Renal cortex interstitium (tissue), 11 donors: Measurements from ENCODE around the gene ZNF521. TPM values are rescaled to one million over a fixed set of nuclear protein-coding genes. Genes with fewer than 3 reads are reported as not detected.
A peak's percentile ranks its signal among the peaks of the same experiment; 100 is the strongest.

Experiments
- DNase-seq, 11 donors: peaks; one replicate each; pipeline ENCODE4 v3.0.0-alpha.2; 2013; ENCODE audit warnings: low read depth in 9 of 11, low spot score in 4 of 11; ENCODE audit errors: extremely low read depth in 1 of 11
- polyA plus RNA-seq, 3 donors: library from polyadenylated mRNA; unstranded; fragments of 120-200 nt; gene quantifications; one replicate each; pipeline ENCODE4 v1.2.1, GENCODE V29; 2013; ENCODE audit not compliant: insufficient read length in 3 of 3

ZNF521 gene
- polyA plus RNA-seq, 3 donors: 35.1 to 44.2 (median 39.0) TPM

DNA sequence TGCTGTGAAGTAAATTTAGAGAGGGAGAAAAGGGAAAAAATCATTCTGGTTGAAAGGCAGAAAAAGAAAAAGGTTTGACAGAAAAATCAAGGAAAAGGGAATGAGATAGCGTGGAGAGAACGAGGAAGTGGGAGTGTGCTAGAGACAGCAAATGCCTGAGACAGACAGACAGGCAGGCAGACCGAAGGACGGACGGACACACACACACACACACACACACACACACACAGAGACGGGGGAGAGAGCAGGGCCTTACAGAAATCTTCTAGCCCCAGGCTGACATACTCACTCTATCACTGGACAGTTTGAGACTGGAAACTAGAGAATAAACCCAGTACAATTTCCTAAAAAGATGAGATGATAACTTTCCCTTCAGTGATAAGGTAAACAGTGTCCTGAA lies 238.4 kb downstream of the ZNF521 start:
- no peak for DNase-seq

DNA sequence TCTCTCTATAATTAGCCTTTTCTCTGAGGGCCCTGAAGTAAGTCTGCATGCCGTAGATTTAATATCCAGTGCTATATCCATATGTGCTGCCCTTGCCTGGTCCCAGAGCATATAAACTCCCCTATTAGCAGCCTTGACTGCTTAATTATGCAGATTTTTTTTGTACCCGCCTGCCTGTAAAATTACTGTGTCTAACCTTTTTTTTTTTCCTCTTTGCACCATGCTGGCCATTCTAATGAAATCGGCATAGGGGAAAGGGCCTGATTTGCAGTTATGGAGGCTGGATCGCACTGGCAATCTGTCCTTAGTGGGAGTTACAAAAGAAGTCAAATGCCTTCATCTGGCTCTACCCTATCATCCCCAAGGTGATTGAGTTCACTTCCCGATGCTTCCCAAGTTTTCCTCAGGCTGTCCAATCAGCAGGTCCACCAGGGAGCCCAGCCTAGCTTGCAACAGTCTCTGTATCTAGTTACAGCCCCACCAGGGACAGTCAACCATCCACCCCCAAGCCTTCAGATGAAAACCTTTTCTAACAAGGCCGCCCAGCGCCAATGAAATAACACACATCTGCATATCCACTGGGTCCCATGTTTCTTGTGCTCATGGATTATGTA lies 239.0 kb downstream of the ZNF521 start:
- no peak for DNase-seq

DNA sequence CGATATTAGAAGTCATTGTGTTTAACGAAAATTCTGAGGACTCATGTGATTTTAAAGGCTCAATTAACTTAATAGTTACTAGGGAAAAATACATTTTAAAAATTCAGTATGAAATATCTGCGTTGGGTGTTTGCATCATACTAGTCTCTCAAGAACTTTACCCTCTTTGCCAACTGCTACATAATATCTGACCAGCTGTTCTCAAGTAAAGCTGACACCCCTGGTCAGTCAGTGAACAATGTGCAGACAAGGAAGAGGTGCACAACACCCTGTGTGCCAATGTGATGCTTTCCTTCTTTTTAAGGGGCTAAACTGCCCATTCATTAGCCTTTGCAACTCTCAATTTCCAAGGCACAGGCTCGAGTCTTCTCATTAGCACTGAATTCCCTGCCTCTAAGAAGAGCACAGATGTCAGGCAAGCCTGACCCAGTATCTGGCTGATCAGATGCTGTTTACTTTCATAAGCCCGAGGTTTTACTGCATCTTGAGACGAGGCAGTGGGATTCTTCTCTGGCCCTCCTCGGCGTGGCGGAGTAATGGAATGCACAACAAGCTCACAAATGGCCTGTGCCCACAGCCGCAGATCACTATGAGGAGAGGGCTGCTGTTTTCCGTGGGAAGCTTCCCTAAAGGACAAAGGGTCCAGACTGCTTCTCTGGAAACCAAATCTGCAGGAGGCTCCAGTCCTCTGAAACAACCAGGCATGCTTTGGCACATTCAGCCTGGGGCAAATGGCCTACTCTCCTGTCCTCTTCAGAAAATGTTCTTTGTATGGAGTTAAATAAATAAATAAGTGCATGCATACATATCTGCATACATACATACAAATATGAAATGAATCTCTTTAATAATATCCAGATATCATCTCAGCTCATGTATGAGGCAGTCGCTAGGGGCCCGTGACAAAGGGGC lies 240.3 kb downstream of the ZNF521 start:
- DNase-seq: no peak

DNA sequence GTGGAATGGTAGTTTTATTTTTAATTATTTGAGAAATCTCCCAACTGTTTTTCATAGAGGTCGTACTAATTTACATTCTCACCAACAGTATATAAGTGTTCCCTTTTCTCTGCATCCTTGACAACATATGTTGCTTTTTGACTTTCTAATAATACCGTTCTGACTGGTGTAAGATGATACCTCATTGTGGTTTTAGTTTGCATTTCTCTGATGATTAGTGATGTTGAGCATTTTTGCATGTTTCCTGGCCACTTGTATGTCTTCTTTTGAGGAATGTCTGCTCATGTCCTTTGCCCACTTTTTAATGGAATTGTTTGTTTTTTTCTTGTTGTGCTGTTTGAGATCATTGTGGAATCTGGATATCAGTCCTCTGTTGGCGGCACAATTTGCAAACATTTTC lies 242.5 kb downstream of the ZNF521 start:
- no peak for DNase-seq

DNA sequence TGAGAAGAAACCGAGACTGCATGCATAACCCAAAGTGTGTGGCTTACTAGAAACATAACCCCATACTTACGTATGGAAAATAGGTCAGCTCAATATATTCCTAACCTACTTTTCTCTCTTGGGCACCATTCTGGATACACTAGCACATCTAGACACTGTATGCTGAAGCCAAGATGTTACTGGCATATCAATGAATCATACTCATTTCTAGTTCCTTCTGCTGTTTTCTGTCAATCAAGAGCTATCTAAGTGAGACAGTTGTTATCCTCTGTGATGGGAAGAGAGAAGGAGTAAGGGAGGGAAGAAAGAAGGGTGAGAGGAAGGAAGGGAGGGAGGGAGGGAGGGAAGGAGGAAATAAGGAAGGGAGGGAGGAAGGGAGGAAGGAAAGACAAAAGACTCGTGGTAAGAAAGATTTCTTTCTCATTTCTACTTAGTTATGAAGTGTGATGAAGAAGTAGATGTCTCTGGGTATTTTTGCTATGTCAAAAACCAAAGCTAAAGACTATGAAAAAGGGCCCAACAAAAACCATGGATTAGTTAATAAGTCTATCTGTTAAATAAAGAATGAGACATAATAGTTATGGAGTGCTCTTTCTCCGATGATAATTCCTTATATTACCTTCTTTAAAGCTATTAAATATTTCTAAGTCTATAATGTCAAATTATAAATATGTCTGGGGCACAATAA lies 248.4 kb downstream of the ZNF521 start:
- DNase-seq: no peak

DNA sequence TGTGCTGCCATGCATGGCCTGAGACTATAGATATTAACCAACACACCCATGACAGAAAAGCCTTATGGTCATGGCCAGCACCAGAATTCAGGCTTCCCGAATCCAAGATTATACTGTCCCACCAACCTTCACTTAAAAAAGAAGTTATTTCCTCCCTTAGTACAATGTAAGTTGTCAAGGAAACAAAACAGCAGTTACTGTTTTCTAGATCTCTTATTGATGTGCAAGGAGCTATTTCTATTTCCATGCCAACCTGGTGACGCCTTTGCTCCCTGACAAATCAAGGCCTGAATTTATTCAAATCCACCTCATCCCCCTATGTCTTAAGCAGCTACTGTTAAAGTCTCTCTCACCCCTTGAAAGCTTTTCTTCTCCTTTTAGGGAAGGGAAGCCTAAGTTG lies 249.3 kb downstream of the ZNF521 start:
- peak in 3 of 11 donors; percentile 14 to 36 (median 23) for DNase-seq

DNA sequence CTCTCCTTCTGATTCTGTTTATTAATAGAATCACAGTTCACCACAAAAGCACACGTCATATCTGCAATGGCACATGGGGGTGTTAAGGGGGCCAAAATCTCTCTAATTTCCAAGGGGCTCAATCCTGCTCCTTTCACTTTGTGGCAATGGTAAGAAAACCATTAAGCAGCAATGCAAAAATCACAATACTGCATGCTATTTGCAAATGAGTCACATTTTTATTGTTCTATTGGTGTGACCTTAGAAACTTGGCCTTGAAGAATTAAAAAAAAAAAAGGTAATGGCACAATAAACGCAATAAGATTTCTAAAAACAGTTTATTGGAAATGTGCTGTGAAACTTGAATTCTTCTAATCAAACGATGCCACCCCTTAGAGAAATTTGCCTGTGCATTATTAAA lies 251.5 kb downstream of the ZNF521 start:
- DNase-seq: no peak

DNA sequence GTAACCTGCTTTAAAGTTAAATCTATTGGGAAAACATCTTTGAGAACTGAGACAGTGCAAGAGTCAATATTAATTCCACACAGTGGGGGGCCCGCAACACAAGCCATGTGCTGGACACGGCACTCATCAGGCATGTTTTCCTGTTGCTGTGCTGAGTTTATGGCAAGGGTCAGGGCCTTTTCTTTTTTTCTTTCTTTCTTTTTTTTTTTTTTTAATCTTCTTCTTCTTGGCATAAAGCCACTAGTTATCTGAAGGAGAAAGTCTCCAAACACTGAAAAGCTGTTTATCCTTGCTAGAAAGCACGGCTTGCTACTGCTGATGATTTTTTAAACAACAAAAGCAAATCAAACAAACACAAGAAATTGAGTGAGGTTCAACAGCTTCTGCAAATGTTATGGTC lies 252.1 kb downstream of the ZNF521 start:
- DNase-seq: no peak

DNA sequence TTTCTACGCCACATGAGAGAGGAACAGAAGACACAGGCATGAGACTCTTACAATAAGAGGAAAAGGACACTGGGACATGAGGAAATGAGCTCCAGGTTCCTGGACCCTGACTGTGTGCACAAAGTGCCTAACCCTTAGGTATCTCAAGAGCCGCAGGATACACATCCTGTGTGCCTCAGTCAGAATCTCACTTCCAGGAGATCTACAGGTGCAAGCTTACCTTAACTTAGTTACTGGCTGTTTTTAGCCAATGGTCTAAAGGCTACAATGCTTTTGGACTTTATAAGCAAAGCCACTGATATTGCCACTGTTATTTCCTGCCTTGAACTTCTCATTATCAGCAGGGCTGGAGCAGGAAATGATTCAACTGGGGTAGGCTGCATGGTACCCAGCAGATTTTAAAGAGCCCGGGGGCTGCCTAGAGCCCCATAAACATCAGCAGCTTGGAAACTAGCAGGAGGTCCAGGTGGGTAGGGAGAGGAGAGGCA lies 254.4 kb downstream of the ZNF521 start:
- no peak for DNase-seq

DNA sequence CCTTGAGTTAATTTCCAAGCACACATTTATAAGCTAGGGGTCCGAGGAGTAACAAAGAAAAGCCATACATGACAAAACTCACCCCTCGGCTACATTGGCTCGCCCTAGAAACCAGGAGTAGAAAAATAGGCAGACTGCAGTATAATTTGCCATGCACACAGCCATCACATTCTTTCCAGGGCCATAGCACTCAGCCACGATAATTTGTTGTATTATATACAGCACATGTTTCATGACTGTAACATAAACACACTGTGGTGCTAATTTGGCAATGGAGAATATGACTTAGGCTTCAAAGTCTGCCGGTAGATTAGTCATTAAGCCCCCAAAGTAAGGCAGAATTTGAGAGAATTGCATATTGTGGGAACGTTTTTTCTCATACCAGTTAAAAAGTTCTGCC lies 254.9 kb downstream of the ZNF521 start:
- DNase-seq: no peak

DNA sequence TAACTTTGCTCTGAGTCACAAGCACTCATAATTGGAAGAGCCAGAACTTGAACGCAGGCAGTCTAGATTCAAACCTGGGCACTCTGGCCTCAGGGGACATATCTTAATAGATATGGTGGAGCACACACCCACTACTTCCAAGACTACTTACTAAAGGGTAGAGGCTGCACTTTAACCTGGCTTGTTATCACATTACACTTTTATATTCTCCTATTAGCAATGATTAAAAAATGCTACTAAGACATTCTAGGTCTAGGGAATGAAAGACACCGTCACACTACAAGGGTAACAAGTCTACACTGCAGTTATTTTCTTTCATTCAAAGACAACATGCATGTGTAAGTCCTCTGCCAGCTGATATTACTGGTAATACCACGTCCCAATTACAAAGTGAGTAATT lies 258.8 kb downstream of the ZNF521 start:
- no peak for DNase-seq

DNA sequence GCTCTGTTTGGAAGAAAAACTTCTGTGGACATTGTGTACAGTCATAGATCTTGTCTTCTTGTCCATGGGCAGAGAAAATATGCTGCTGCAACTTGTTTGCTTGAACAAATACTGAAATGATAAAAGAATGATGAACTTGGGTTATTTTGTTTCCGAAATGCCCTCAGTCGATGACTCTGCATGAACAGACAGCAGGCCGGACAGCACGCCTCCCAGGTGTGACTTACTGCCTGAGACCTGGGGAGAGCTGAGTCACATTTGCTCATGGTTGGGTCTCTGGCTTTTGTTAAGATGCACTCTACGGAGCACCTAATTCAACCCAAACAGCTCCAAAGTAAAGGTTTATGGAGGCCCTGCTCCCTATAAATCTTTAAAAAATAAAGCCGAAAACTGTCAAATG lies 262.5 kb downstream of the ZNF521 start:
- DNase-seq: no peak

DNA sequence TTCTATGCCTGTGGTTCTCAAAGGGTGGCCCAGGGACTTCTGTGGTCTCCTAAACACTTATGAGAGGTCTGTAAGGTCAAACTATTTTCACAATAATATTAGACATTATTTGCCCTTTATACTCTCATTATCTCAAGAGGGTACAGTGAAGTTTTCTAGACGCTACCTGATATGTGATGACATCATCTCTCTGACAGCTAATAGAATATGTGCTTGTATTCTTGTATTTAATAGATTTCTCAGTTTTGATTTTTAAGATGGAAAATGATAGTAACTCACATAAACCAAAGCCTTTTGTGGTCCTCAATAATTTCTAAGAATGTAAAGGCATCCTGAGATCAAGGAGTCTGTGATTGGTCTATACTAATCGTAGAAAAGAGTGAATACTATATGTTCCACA lies 265.1 kb downstream of the ZNF521 start:
- no peak for DNase-seq

DNA sequence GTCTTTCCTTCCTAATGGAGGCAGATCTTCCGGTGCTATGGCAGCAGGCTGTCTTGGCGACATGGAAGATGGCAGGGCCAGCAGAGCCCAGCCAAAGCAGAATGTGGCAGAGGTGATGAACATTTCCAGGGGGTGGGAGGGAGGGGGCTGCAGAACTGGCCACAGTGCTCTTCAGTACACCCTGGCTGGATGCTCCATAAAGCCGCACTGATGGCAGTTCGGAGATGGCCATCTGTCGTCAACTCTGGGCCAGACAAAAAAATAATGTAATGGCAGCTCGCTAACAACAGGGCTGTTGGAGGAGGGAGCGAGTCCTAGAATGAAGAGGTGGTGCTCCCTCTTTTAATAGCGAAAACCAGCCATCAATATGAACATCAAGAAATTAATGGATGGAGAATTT lies 271.0 kb downstream of the ZNF521 start:
- no peak for DNase-seq

DNA sequence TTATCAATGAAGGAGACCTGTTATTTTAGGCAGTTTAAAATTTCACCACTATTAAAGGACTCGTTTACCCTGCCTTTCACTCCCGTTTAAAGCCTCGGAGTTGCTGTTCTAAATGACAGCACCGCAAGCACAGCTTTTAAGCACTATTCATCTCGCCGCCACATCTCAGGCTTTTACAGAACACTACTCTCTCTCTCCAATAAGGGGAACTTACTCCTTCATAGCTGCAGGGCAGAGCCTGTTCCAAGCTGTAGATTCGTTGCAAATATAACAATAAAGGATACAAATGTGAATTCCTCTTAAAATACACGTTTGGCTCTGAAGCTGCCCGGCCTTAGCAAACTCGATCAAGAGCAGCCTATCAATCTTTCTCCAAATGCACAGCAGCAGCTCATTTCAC lies 271.8 kb downstream of the ZNF521 start:
- no peak for DNase-seq

DNA sequence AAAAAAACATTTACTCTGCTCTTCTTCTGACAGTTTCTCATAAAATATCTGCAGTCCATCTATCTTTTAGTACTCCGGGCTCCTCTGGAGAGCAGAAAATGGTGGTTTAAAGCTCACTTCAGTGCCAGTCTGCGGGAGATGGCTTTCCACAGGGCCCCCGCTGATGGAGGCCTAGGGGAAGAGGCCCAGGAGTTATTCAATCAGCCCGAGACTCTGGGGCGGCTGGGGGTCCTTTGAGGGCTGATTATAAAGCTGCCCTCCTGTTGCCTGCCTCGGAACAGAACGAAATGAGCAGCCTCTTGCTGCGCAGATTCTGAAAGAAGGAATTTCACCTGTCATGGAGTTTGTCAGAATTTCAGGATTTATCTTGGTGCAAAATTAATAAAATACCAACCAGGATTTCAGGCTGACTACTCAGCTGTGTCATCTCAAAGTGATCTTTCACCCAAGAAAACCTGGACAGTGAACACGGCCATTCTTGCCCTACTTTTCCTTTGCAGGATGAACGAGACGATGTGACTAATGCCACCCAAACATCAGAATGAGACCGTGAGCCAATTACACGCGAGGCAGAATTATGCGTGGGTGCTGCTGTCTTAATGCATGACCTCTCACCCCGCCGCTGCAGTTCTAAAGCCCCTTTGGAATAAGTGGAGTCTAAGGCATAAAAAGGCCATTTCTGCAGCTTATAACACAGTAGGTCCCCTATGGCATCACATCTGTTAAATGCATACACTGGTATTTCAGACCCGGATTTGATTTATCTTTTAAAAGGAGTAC lies 273.8 kb downstream of the ZNF521 start:
- no peak for DNase-seq

DNA sequence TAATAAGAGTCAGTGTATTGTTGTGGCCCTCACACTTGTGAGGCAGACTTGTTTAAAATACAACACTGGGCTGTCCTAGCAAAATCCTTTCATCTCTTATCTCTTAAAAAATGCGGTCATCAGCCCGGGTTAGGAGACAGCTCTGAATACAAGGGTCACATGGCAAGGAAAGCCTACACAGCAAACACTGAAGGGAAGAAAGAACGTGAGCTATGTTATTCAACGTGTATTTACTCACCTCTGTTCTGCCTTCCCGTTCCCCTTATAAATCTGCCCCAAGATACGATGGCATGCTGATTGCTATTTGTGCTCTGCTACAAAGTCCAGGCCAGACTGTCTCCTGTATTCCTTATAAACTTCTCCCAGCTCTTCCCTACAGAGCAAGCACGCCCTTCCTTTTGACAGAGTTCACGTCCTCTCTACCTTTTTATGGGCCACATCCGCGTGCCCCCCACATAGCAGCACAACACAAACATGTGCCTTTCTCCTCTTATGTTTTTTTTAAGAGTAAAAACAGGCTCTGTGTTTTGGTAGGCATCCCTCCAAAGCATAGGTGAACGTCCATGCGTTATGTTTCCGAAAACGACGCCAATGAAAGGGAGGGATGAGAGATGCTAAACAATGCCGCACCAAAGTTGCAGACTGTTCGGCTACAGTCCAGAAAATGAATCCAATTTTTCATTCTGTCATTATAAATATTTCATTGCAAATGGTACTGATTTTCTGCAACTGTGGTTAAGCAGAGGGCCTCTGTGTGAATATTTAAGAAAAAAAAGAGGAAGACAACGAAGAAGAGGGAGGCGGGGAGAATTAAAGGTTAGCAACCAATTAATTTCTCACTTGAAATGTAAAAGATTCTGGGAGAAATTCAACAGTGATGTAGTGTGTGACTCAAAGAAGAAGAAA lies 274.7 kb downstream of the ZNF521 start:
- peak in 7 of 11 donors; percentile 11 to 30 (median 17) for DNase-seq

DNA sequence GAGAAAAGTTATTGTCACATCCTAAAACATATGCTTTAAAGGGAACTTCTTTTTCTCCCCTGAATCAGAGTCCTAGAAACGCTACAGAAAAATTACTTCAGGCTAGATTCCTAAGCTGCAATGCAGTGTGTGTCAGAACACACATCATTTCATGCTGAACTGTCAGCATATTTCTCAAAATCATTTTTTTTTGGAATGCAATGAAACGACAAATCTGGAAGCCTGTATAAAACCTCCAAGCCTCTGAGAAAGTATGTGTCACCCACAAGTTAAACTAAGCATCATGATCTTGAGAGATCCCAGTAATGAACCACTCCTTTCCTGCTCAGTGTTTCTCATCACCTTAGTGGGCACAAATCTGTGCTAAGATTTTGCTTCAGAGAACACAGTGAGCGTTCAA lies 276.2 kb downstream of the ZNF521 start:
- DNase-seq: no peak
